Neural cell (in vitro differentiated cells): ENCODE results near the gene SCTR.

Experiments used
- CTCF ChIP-seq: fragments of 450-650 bp; IDR thresholded peaks from 2 replicates; pipeline ENCODE4 v1.5.1; 2014; ENCODE audit warnings: antibody characterized with exemption, mild to moderate bottlenecking, moderate library complexity; ENCODE audit not compliant: poor library complexity, severe bottlenecking
- EP300 ChIP-seq: fragments of 450-650 bp; conservative IDR thresholded peaks from 2 replicates; pipeline ENCODE4 v1.6.1; 2014; ENCODE audit warnings: antibody characterized with exemption, mild to moderate bottlenecking, moderate library complexity; ENCODE audit not compliant: poor library complexity, severe bottlenecking
- EZH2 ChIP-seq: fragments of 200-600, 300-800 bp; shearing (Covaris generic), sonication (generic); IDR thresholded peaks from 2 replicates; pipeline ENCODE4 v1.6.1; 2014; ENCODE audit warnings: antibody characterized with exemption, low read length, borderline replicate concordance, mild to moderate bottlenecking; ENCODE audit not compliant: insufficient read depth, poor library complexity, severe bottlenecking
- POLR2AphosphoS5 ChIP-seq: IDR thresholded peaks from 2 replicates; pipeline ENCODE4 v1.6.1; 2012
- RAD21 ChIP-seq: fragments of 450-650 bp; conservative IDR thresholded peaks from 2 replicates; pipeline ENCODE4 v1.6.1; 2014; ENCODE audit warnings: antibody characterized with exemption, mild to moderate bottlenecking, moderate library complexity

GRCh38 chr2:119417908-119418307, 106.4 kb downstream of the SCTR start:
- TF ChIP-seq CTCF (no peak), POLR2AphosphoS5 (no peak), EZH2 (no peak), EP300 (no peak), RAD21 (no peak)
